Measurements from ENCODE around the gene KCNMB4.
"Not testable (repeated sequence)": the region's sequence is repeated elsewhere in the genome, so short reads cannot be mapped to it uniquely, and the experiment has no call there.

Gene KCNMB4

GRCh38 chr12:70372881-70373280 lies 6.8 kb downstream of the KCNMB4 start:
- TF ChIP-seq CTCF (IDR thresholded peaks at IDR 0.05; ENCODE audit: insufficient read depth, low read depth, low read length, missing control alignments): no peak
- no peak for DNase-seq (ENCODE audit: low read depth)
- H3K4me3 ChIP-seq (ENCODE audit: low read length): no peak overlapping the region

DNA sequence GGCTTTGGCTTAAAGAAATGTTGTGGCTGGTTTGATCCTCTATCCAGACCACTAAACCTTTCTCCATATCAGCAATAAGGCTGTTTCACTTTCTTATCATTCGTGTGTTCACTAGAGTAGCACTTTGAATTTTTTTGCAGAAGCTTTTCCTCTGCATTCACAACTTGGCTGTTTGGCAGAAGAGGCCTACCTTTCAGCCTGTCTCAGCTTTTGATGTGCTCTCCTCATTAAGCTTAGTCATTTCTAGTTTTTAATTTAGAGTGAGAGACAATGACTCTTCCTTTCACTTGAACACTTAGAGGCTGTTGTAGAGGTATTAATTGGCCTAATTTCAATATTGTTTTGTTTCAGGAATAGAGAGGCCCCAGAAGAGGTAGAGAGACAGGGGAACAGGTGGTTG lies 13.8 kb downstream of the KCNMB4 start:
- no peak for DNase-seq (ENCODE audit: low read depth)
- no peak for TF ChIP-seq CTCF (IDR thresholded peaks at IDR 0.05; ENCODE audit: insufficient read depth, low read depth, low read length, missing control alignments)
- no peak overlapping the region for H3K4me3 ChIP-seq (ENCODE audit: low read length)

GRCh38 chr12:70383484-70383883 lies 17.4 kb downstream of the KCNMB4 start:
- no peak for DNase-seq (ENCODE audit: low read depth)
- TF ChIP-seq CTCF (IDR thresholded peaks at IDR 0.05; ENCODE audit: insufficient read depth, low read depth, low read length, missing control alignments): no peak
- no peak overlapping the region for H3K4me3 ChIP-seq (ENCODE audit: low read length)

DNA sequence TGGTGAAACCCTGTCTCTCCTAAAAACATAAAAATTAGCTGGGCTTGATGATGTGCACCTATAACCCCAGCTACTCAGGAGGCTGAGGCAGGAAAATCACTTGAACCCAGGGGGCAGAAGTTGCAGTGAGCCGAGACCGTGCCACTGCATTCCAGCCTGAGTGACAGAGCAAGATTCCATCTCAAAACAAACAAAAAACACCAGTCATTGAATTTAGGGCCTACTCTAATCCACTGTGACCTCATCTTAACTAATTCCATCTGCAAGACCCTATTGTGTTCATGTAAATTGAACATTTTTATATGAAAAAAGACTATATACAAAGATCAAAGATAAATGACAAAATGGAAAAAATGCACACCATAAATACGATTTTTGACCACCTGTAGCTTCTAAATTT lies 17.8 kb downstream of the KCNMB4 start:
- no peak for DNase-seq (ENCODE audit: low read depth)
- no peak overlapping the region for H3K4me3 ChIP-seq (ENCODE audit: low read length)
- no peak for TF ChIP-seq CTCF (IDR thresholded peaks at IDR 0.05; ENCODE audit: insufficient read depth, low read depth, low read length, missing control alignments)

DNA sequence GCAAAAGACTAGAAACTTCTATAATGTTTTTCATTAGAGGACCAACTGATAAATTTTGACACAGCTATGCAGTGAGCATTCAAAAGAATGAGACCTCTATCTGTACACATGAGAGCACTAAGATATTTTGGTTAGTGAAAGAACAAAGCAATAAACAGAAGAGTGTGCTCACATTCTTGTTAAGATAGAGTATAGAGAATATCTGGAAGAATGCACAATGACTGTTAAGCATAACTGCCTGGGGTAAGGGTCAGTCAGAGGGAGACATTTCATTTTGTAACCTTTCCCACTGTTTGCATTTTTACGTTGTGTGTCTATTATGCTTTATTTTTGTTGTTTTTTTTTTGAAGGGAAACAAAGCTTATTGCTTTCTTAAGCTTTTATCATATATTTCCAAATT lies 20.7 kb downstream of the KCNMB4 start:
- no peak for TF ChIP-seq CTCF (IDR thresholded peaks at IDR 0.05; ENCODE audit: insufficient read depth, low read depth, low read length, missing control alignments)
- no peak for DNase-seq (ENCODE audit: low read depth)
- no peak overlapping the region for H3K4me3 ChIP-seq (ENCODE audit: low read length)

- TF ChIP-seq CTCF (IDR thresholded peaks at IDR 0.05; ENCODE audit: insufficient read depth, low read depth, low read length, missing control alignments): no peak
- H3K4me3 ChIP-seq (ENCODE audit: low read length): no peak overlapping the region
- no peak for DNase-seq (ENCODE audit: low read depth)
Observed at GRCh38 chr12:70389678-70390077, 23.6 kb downstream of the KCNMB4 start.

DNA sequence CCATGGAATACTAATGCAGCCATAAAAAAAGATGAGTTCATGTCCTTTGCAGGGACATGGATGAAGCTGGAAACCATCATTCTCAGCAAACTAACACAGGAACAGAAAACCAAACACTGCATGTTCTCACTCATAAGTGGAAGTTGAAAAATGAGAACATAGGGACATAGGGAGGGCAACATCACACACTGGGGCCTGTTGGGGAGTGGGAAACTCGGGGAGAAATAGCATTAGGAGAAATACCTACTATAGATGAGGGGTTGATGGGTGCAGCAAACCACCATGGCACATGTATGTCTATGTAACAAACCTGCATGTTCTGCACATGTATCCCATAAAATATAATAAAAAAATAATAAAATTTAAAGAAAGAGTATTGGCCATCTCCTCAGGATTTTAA lies 26.5 kb downstream of the KCNMB4 start:
- not testable (repeated sequence) for DNase-seq (ENCODE audit: low read depth)

More for the DNA sequence above, 26.5 kb downstream of the KCNMB4 start:
- not testable (repeated sequence) for H3K4me3 ChIP-seq (ENCODE audit: low read length)

Data from epithelial cell of esophagus (primary cell).